Esophagus mucosa (tissue), 1 donor: ENCODE measurements around the gene OR2W1. TPM values are rescaled to one million over a fixed set of nuclear protein-coding genes. Genes with fewer than 3 reads are reported as not detected.

Experiments
- ATAC-seq: fragments of 200-7000 bp; cut with Tn5 transposase; one replicate; pipeline ENCODE4 v1.9.1; 2020
- total RNA-seq: library from RNA; stranded (reverse); gene quantifications from one replicate; pipeline ENCODE4 v1.2.4, GENCODE V29; 2023
- donor health status: DM: yes; HTN: yes; CAD: no.

The OR2W1 gene
- total RNA-seq = not detected

GRCh38 chr6:29045075-29045474 lies at the start of gene OR2W1:
Gene OR2W1, minus strand, starts transcription at chr6:29045175. Its CDS starts 0 bp downstream, at chr6:29045175.
- no peak for ATAC-seq

- ATAC-seq = no peak
Measured at GRCh38 chr6:29092957-29093356, 48.0 kb upstream of the OR2W1 start.

- ATAC-seq = no peak
Measured at GRCh38 chr6:29087213-29087612, 42.2 kb upstream of the OR2W1 start, which contains the start of gene OR2B3. Gene OR2B3, minus strand, starts transcription at chr6:29087313. Its CDS starts 65 bp downstream, at chr6:29087248.

GRCh38 chr6:29082457-29082856 lies 37.5 kb upstream of the OR2W1 start:
- no peak for ATAC-seq

GRCh38 chr6:29081312-29081711 lies 36.3 kb upstream of the OR2W1 start:
- ATAC-seq = no peak

GRCh38 chr6:29079203-29079602 lies 34.2 kb upstream of the OR2W1 start:
- no peak for ATAC-seq

GRCh38 chr6:29071831-29072723 lies 27.1 kb upstream of the OR2W1 start:
- ATAC-seq = peak; percentile 46

- ATAC-seq = no peak
Measured at GRCh38 chr6:29051680-29052079, 6.7 kb upstream of the OR2W1 start.

- no peak for ATAC-seq
Measured at GRCh38 chr6:29035951-29036350, 9.0 kb downstream of the OR2W1 start.

- no peak for ATAC-seq
Measured at GRCh38 chr6:29028821-29029220, 16.2 kb downstream of the OR2W1 start.

GRCh38 chr6:29025927-29026585 lies 18.9 kb downstream of the OR2W1 start:
- ATAC-seq = no peak

- no peak for ATAC-seq
Measured at GRCh38 chr6:29021434-29021833, 23.5 kb downstream of the OR2W1 start.

- no peak for ATAC-seq
Measured at GRCh38 chr6:29019629-29020028, 25.3 kb downstream of the OR2W1 start.

- ATAC-seq = no peak
Measured at GRCh38 chr6:29017428-29017802, 27.6 kb downstream of the OR2W1 start.

- peak; percentile 79 for ATAC-seq
Measured at GRCh38 chr6:29016559-29017427, 28.2 kb downstream of the OR2W1 start.

- ATAC-seq = no peak
Measured at GRCh38 chr6:29014729-29015608, 30.0 kb downstream of the OR2W1 start.

GRCh38 chr6:29011276-29011734 lies 33.7 kb downstream of the OR2W1 start:
- ATAC-seq = no peak

- ATAC-seq = no peak
Measured at GRCh38 chr6:29009358-29009757, 35.6 kb downstream of the OR2W1 start.

GRCh38 chr6:29008089-29008488 lies 36.9 kb downstream of the OR2W1 start:
- no peak for ATAC-seq

GRCh38 chr6:29005183-29005885 lies 39.6 kb downstream of the OR2W1 start, which contains the start of gene ZNF311:
Gene ZNF311, minus strand, starts transcription at chr6:29005315. Its CDS starts 1,361 bp downstream, at chr6:29003954.
- ATAC-seq = peak; percentile 75
